BE2C (cell line): Measurements from ENCODE around the gene POU6F2.

Experiments
- DNase-seq: peaks from one replicate; pipeline ENCODE4 v3.0.0-alpha.2; 2020
- H3K27me3 ChIP-seq: fragments of 250-450 bp; sonication (Bioruptor Pico); 2 replicates; pipeline ENCODE4 v1.5.1; 2020; ENCODE audit warnings: mild to moderate bottlenecking
- H3K36me3 ChIP-seq: fragments of 250-450 bp; sonication (Bioruptor Pico); 2 replicates; pipeline ENCODE4 v1.5.1; 2020; ENCODE audit warnings: mild to moderate bottlenecking
- H3K4me1 ChIP-seq: fragments of 250-450 bp; sonication (Bioruptor Pico); 2 replicates; pipeline ENCODE4 v1.5.1; 2020
- H3K4me3 ChIP-seq: 2 replicates; pipeline ENCODE4 v1.5.1; 2011; ENCODE audit warnings: low read depth, low read length
- H3K9me3 ChIP-seq: fragments of 250-450 bp; sonication (Bioruptor Pico); 2 replicates; pipeline ENCODE4 v1.5.1; 2020
- CTCF ChIP-seq: IDR thresholded peaks from 2 replicates; pipeline ENCODE4 v1.5.1; 2012; ENCODE audit warnings: mild to moderate bottlenecking, low read depth, low read length

The POU6F2 gene

GRCh38 chr7:39517240-39517639 lies 539.5 kb downstream of the POU6F2 start:
- Histone ChIP-seq H3K9me3 (no peaks in the 10 kb centered on the region), H3K4me3 (no peak overlapping the region), H3K36me3 (no peaks in the 10 kb centered on the region), H3K27me3 (peaks cover 7% of the 10 kb centered on the region; the same call in 1 of the 2 replicates), H3K4me1 (no peaks in the 10 kb centered on the region)
- no peak for DNase-seq
- no peak for TF ChIP-seq CTCF
